Neural progenitor cell (in vitro differentiated cells): ENCODE results near the gene CRTC1. TPM values are rescaled to one million over a fixed set of nuclear protein-coding genes. Genes with fewer than 3 reads are reported as not detected.

Source experiments
- DNase-seq: peaks from one replicate; pipeline ENCODE4 v3.0.0-alpha.2; 2016; ENCODE audit warnings: low spot score
- H2AFZ ChIP-seq: fragments of 200-600 bp; sonication (generic); replicated peaks from 2 replicates; pipeline ENCODE4 v1.6.1; 2016; ENCODE audit warnings: antibody characterized with exemption
- H3F3A ChIP-seq: fragments of 200-600 bp; sonication (generic); 2 replicates; pipeline ENCODE4 v1.6.1; 2016; ENCODE audit warnings: antibody characterized with exemption, low read depth
- H3K27ac ChIP-seq: fragments of 200-600 bp; sonication (generic); 2 replicates; pipeline ENCODE4 v1.5.1; 2016; ENCODE audit warnings: mild to moderate bottlenecking
- H3K27me3 ChIP-seq: fragments of 200-600 bp; sonication (generic); 2 replicates; pipeline ENCODE4 v1.6.1; 2016; ENCODE audit warnings: mild to moderate bottlenecking, moderate library complexity
- H3K36me3 ChIP-seq: fragments of 200-600 bp; sonication (generic); 2 replicates; pipeline ENCODE4 v1.5.1; 2016
- H3K4me1 ChIP-seq: fragments of 200-600 bp; sonication (generic); 2 replicates; pipeline ENCODE4 v1.6.1; 2016; ENCODE audit warnings: mixed run types
- H3K4me2 ChIP-seq: fragments of 200-600 bp; sonication (generic); 2 replicates; pipeline ENCODE4 v1.6.1; 2016
- H3K4me3 ChIP-seq: fragments of 200-600 bp; sonication (generic); 2 replicates; pipeline ENCODE4 v1.5.1; 2016
- H3K79me2 ChIP-seq: fragments of 200-600 bp; sonication (generic); 2 replicates; pipeline ENCODE4 v1.6.1; 2016; ENCODE audit warnings: low read depth
- H3K9ac ChIP-seq: fragments of 200-600 bp; sonication (generic); 2 replicates; pipeline ENCODE4 v1.6.1; 2016
- H3K9me3 ChIP-seq: fragments of 200-600 bp; sonication (generic); 2 replicates; pipeline ENCODE4 v1.5.1; 2016; ENCODE audit warnings: low read depth
- H4K20me1 ChIP-seq: fragments of 200-600 bp; sonication (generic); 2 replicates; pipeline ENCODE4 v1.6.1; 2016; ENCODE audit warnings: low read depth
- H3K27ac Mint-ChIP-seq: 3 replicates; pipeline ENCODE4 v1.8.0; 2021; ENCODE audit warnings: mixed read lengths
- H3K27me3 Mint-ChIP-seq: 2 replicates; pipeline ENCODE4 v1.8.0; 2022; ENCODE audit warnings: low read depth, mild to moderate bottlenecking, inconsistent platforms, moderate library complexity, mixed read lengths; ENCODE audit not compliant: insufficient read depth
- H3K36me3 Mint-ChIP-seq: 3 replicates; pipeline ENCODE4 v1.8.0; 2021; ENCODE audit warnings: mixed read lengths
- H3K4me1 Mint-ChIP-seq: 3 replicates; pipeline ENCODE4 v1.8.0; 2021; ENCODE audit warnings: mixed read lengths
- H3K4me3 Mint-ChIP-seq: 3 replicates; pipeline ENCODE4 v1.8.0; 2021; ENCODE audit warnings: mild to moderate bottlenecking, moderate library complexity, mixed read lengths
- H3K9me3 Mint-ChIP-seq: 3 replicates; pipeline ENCODE4 v1.8.0; 2020; ENCODE audit warnings: mixed read lengths
- CTCF ChIP-seq: fragments of 200-600 bp; sonication (generic); IDR thresholded peaks from 2 replicates; pipeline ENCODE4 v1.5.1; 2017; ENCODE audit warnings: antibody characterized with exemption, mild to moderate bottlenecking
- EZH2 ChIP-seq: fragments of 200-600 bp; sonication (generic); IDR thresholded peaks from 2 replicates; pipeline ENCODE4 v1.6.1; 2017; ENCODE audit warnings: antibody characterized with exemption, mild to moderate bottlenecking, moderate library complexity
- EZH2phosphoT487 ChIP-seq: fragments of 200-600 bp; sonication (generic); IDR thresholded peaks from 2 replicates; pipeline ENCODE4 v1.6.1; 2017; ENCODE audit warnings: antibody characterized with exemption
- total RNA-seq: library from RNA; depleted of rRNA; stranded (reverse); fragments of >200 nt; gene quantifications from 2 replicates; pipeline ENCODE4 v1.2.3, GENCODE V29; 2015; ENCODE audit warnings: low replicate concordance

The CRTC1 gene
- total RNA-seq, 1 donor from 2014 or later = 2.4 TPM

GRCh38 chr19:18742838-18743783 lies 59.6 kb downstream of the CRTC1 start:
- peak overlapping the region; percentile 37 for H3K27ac Mint-ChIP-seq
- peak; percentile 56 for DNase-seq
- no peaks in the 10 kb centered on the region for H3F3A ChIP-seq
- no peaks in the 10 kb centered on the region for H3K27me3 Mint-ChIP-seq
- no peaks in the 10 kb centered on the region for H3K27me3 ChIP-seq
- H3K27ac ChIP-seq = no peak overlapping the region
- no peaks in the 10 kb centered on the region for H3K36me3 ChIP-seq
- no peak overlapping the region for H3K4me3 ChIP-seq
- TF ChIP-seq EZH2 (no peak), EZH2phosphoT487 (no peak), CTCF (no peak)
- peaks cover 36% of the 10 kb centered on the region for H4K20me1 ChIP-seq
- no peaks in the 10 kb centered on the region for H3K9me3 Mint-ChIP-seq
- H3K9me3 ChIP-seq = no peaks in the 10 kb centered on the region
- peaks cover 16% of the 10 kb centered on the region for H3K4me1 Mint-ChIP-seq
- H3K4me3 Mint-ChIP-seq = no peak overlapping the region
- H3K36me3 Mint-ChIP-seq = no peaks in the 10 kb centered on the region
- no peak overlapping the region for H2AFZ ChIP-seq
- H3K79me2 ChIP-seq = no peaks in the 10 kb centered on the region
- H3K9ac ChIP-seq = no peak overlapping the region
- H3K4me2 ChIP-seq = no peak overlapping the region
- H3K4me1 ChIP-seq = peaks cover 15% of the 10 kb centered on the region

DNA sequence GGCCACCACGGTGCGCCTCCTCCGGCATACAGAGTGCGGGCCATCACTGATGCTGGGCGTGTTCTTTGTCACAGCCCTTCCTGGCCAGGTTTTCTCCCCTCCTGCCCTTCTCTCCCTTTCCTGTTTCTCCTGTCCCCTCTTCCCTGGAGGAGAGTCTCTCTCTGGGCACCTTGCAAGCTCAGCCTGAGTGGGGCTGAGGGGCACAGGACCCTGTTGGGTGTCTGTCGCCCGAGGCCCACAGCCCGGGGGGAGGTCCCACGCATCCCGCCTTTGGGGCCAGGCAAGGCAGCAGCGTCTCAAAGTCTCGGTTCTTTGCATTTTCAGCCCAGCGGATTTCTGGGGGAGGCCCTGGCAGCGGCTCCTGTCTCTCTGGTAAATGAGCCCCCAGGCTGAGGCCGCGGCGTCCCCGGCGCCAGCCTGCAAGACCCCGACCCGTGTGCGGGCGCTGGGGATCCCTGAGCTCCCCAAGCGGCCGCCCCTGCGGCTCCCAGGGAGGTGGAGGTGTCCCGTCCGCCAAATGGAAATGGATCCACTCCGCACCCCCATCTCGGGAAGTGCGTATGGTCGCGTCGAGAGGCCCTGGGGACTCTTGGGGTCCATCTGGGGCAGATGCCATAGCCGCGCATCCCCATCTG lies 60.4 kb downstream of the CRTC1 start:
- Histone ChIP-seq H3K36me3 (no peaks in the 10 kb centered on the region), H3K27ac (no peak overlapping the region), H2AFZ (no peak overlapping the region), H3K9ac (no peak overlapping the region), H4K20me1 (peaks cover 33% of the 10 kb centered on the region), H3F3A (no peaks in the 10 kb centered on the region), H3K4me1 (peaks cover 11% of the 10 kb centered on the region), H3K79me2 (no peaks in the 10 kb centered on the region), H3K27me3 (no peaks in the 10 kb centered on the region), H3K4me2 (no peak overlapping the region), H3K9me3 (no peaks in the 10 kb centered on the region), H3K4me3 (no peak overlapping the region)
- no peaks in the 10 kb centered on the region for H3K36me3 Mint-ChIP-seq
- peak; percentile 1 for DNase-seq
- peaks cover 16% of the 10 kb centered on the region for H3K4me1 Mint-ChIP-seq
- H3K27me3 Mint-ChIP-seq = no peaks in the 10 kb centered on the region
- H3K9me3 Mint-ChIP-seq = no peaks in the 10 kb centered on the region
- TF ChIP-seq EZH2 (no peak), EZH2phosphoT487 (no peak), CTCF (no peak)
- no peak overlapping the region for H3K27ac Mint-ChIP-seq
- no peak overlapping the region for H3K4me3 Mint-ChIP-seq

GRCh38 chr19:18745012-18745735 lies 61.7 kb downstream of the CRTC1 start:
- no peaks in the 10 kb centered on the region for H3K36me3 Mint-ChIP-seq
- no peak for TF ChIP-seq EZH2
- TF ChIP-seq EZH2phosphoT487 = no peak
- TF ChIP-seq CTCF = no peak
- H3K27ac Mint-ChIP-seq = no peak overlapping the region
- H3K9me3 Mint-ChIP-seq = no peaks in the 10 kb centered on the region
- peaks cover 32% of the 10 kb centered on the region for H4K20me1 ChIP-seq
- no peak overlapping the region for H2AFZ ChIP-seq
- no peak overlapping the region for H3K4me3 ChIP-seq
- no peaks in the 10 kb centered on the region for H3K79me2 ChIP-seq
- no peaks in the 10 kb centered on the region for H3K27me3 Mint-ChIP-seq
- DNase-seq = peak; percentile 1
- no peak overlapping the region for H3K27ac ChIP-seq
- no peaks in the 10 kb centered on the region for H3K36me3 ChIP-seq
- no peaks in the 10 kb centered on the region for H3K9me3 ChIP-seq
- no peak overlapping the region for H3K4me3 Mint-ChIP-seq
- peaks cover 22% of the 10 kb centered on the region for H3K4me1 ChIP-seq
- no peak overlapping the region for H3K9ac ChIP-seq
- peaks cover 24% of the 10 kb centered on the region for H3K4me1 Mint-ChIP-seq
- no peak overlapping the region for H3K4me2 ChIP-seq
- H3K27me3 ChIP-seq = no peaks in the 10 kb centered on the region
- H3F3A ChIP-seq = peaks cover 4% of the 10 kb centered on the region
